HG03521 (cell line): ENCODE measurements around the gene HYCC1.
"Not testable (repeated sequence)": the region's sequence is repeated elsewhere in the genome, so short reads cannot be mapped to it uniquely, and the experiment has no call there.

Experiments
- ATAC-seq: cut with Tn5 transposase; IDR thresholded peaks from one replicate; pipeline ENCODE4 v1.9.1; 2021; ENCODE audit warnings: mild to moderate bottlenecking, moderate library complexity; ENCODE audit not compliant: unreplicated experiment

HYCC1 gene

GRCh38 chr7:23013715-23014649 is at the start of gene HYCC1:
HYCC1 (minus strand) TSS chr7:23014130; CDS start chr7:22991111, 23,019 bp downstream.
- ATAC-seq: peak; percentile 98

GRCh38 chr7:23062452-23062851 is 48.5 kb upstream of the HYCC1 start:
- no peak for ATAC-seq

GRCh38 chr7:23061327-23061726 is 47.4 kb upstream of the HYCC1 start:
- ATAC-seq: no peak

GRCh38 chr7:23058408-23059096 is 44.6 kb upstream of the HYCC1 start:
- ATAC-seq: no peak

GRCh38 chr7:23055582-23056178 is 41.8 kb upstream of the HYCC1 start:
- peak; percentile 80 for ATAC-seq

GRCh38 chr7:23051124-23051485 is 37.2 kb upstream of the HYCC1 start:
- not testable (repeated sequence) for ATAC-seq

GRCh38 chr7:23046336-23046735 is 32.4 kb upstream of the HYCC1 start:
- ATAC-seq: not testable (repeated sequence)

GRCh38 chr7:23045086-23045485 is 31.2 kb upstream of the HYCC1 start:
- ATAC-seq: not testable (repeated sequence)

- no peak for ATAC-seq
These were observed 30.7 kb upstream of the HYCC1 start for GRCh38 chr7:23044581-23044980.

GRCh38 chr7:23043441-23043840 is 29.5 kb upstream of the HYCC1 start:
- ATAC-seq: no peak

GRCh38 chr7:23039674-23040073 is 25.7 kb upstream of the HYCC1 start:
- ATAC-seq: not testable (repeated sequence)

- not testable (repeated sequence) for ATAC-seq
These were observed 21.8 kb upstream of the HYCC1 start for GRCh38 chr7:23035542-23036371.

GRCh38 chr7:23027261-23027660 is 13.3 kb upstream of the HYCC1 start:
- ATAC-seq: no peak

- ATAC-seq: no peak
These were observed 12.2 kb upstream of the HYCC1 start for GRCh38 chr7:23026164-23026563.

GRCh38 chr7:23024454-23024853 is 10.5 kb upstream of the HYCC1 start:
- ATAC-seq: no peak

GRCh38 chr7:23022851-23023250 is 8.9 kb upstream of the HYCC1 start:
- no peak for ATAC-seq

- no peak for ATAC-seq
These were observed 8.4 kb upstream of the HYCC1 start for GRCh38 chr7:23022258-23022769.

GRCh38 chr7:23021596-23021995 is 7.7 kb upstream of the HYCC1 start:
- no peak for ATAC-seq

GRCh38 chr7:23020742-23021401 is 6.9 kb upstream of the HYCC1 start:
- no peak for ATAC-seq

- ATAC-seq: no peak
These were observed 4.8 kb upstream of the HYCC1 start for GRCh38 chr7:23018750-23019149.
